Neuronal stem cell (in vitro differentiated cells): Measurements from ENCODE around the gene MICB.

Source experiments
- DNase-seq: peaks from one replicate; pipeline ENCODE4 v3.0.0-alpha.2; 2013; ENCODE audit warnings: low spot score
- H2AFZ ChIP-seq: one replicate; pipeline ENCODE4 v1.6.1; 2013; ENCODE audit warnings: mild to moderate bottlenecking, low read length, inconsistent platforms
- H2AK5ac ChIP-seq: 2 replicates; pipeline ENCODE4 v1.6.1; 2013; ENCODE audit warnings: low read depth, mild to moderate bottlenecking, inconsistent platforms, low read length, moderate library complexity, mixed read lengths
- H2BK120ac ChIP-seq: 2 replicates; pipeline ENCODE4 v1.6.1; 2013; ENCODE audit warnings: low read depth, mild to moderate bottlenecking, inconsistent platforms, low read length, moderate library complexity, mixed read lengths
- H2BK12ac ChIP-seq: one replicate; pipeline ENCODE4 v1.6.1; 2013; ENCODE audit warnings: low read length, inconsistent platforms
- H2BK15ac ChIP-seq: 2 replicates; pipeline ENCODE4 v1.6.1; 2013; ENCODE audit warnings: mild to moderate bottlenecking, low read length, inconsistent platforms, mixed read lengths
- H2BK5ac ChIP-seq: one replicate; pipeline ENCODE4 v1.6.1; 2013; ENCODE audit warnings: inconsistent platforms, mild to moderate bottlenecking, low read length, moderate library complexity
- H3K14ac ChIP-seq: one replicate; pipeline ENCODE4 v1.6.1; 2013; ENCODE audit warnings: low read length, inconsistent platforms
- H3K18ac ChIP-seq: 2 replicates; pipeline ENCODE4 v1.6.1; 2013; ENCODE audit warnings: low read length, inconsistent platforms
- H3K23ac ChIP-seq: 2 replicates; pipeline ENCODE4 v1.6.1; 2013; ENCODE audit warnings: low read depth, mild to moderate bottlenecking, mixed read lengths, low read length, inconsistent platforms; ENCODE audit not compliant: poor library complexity
- H3K27ac ChIP-seq: replicated peaks from 3 replicates; pipeline ENCODE4 v1.5.1; 2013; ENCODE audit warnings: low read length, inconsistent platforms
- H3K27me3 ChIP-seq, 3 experiments: 2 replicates each; pipeline ENCODE4 v1.6.1; 2013; ENCODE audit warnings: low read length in 3 of 3, mild to moderate bottlenecking in 2 of 3, inconsistent platforms in 1 of 3, low read depth in 1 of 3, mixed read lengths in 1 of 3, moderate library complexity in 1 of 3; ENCODE audit not compliant: control insufficient read depth in 3 of 3, insufficient read depth in 3 of 3
- H3K36me3 ChIP-seq, 2 donors: replicated peaks in 1 of 2; 2 replicates each; pipeline ENCODE4 v1.6.1; 2013; ENCODE audit warnings: low read length in 2 of 2; ENCODE audit not compliant: control insufficient read depth in 2 of 2, insufficient read depth in 2 of 2
- H3K4ac ChIP-seq: 2 replicates; pipeline ENCODE4 v1.6.1; 2013; ENCODE audit warnings: inconsistent platforms, mild to moderate bottlenecking, low read length, moderate library complexity
- H3K4me1 ChIP-seq, 2 donors: 1 replicate in 1 of 2; 2 replicates in 1 of 2; pipeline ENCODE4 v1.6.1; 2013; ENCODE audit warnings: low read length in 2 of 2, low read depth in 1 of 2; ENCODE audit not compliant: control insufficient read depth in 2 of 2, insufficient read depth in 1 of 2
- H3K4me2 ChIP-seq: one replicate; pipeline ENCODE4 v1.6.1; 2013; ENCODE audit warnings: mild to moderate bottlenecking, low read length, inconsistent platforms; ENCODE audit not compliant: insufficient read depth, poor library complexity, severe bottlenecking
- H3K4me3 ChIP-seq, 2 donors: 2 replicates each; pipeline ENCODE4 v1.5.1; 2013; ENCODE audit warnings: low read length in 2 of 2, mild to moderate bottlenecking in 2 of 2, inconsistent platforms in 1 of 2, moderate library complexity in 1 of 2
- H3K79me1 ChIP-seq: one replicate; pipeline ENCODE4 v1.6.1; 2013; ENCODE audit warnings: low read depth, mild to moderate bottlenecking, inconsistent platforms, low read length, moderate library complexity
- H3K9ac ChIP-seq: one replicate; pipeline ENCODE4 v1.6.1; 2013; ENCODE audit warnings: mild to moderate bottlenecking, low read depth, low read length, inconsistent platforms; ENCODE audit not compliant: poor library complexity
- H3K9me3 ChIP-seq, 2 donors: replicated peaks in 1 of 2; 2 replicates each; pipeline versions ENCODE3 to v1.6.1; 2013; ENCODE audit warnings: low read length in 2 of 2, mild to moderate bottlenecking in 2 of 2, inconsistent platforms in 1 of 2, low read depth in 1 of 2, mixed read lengths in 1 of 2, moderate library complexity in 1 of 2; ENCODE audit not compliant: control insufficient read depth in 2 of 2, insufficient read depth in 1 of 2
- H4K8ac ChIP-seq: one replicate; pipeline ENCODE4 v1.6.1; 2013; ENCODE audit warnings: low read depth, mild to moderate bottlenecking, inconsistent platforms, low read length, moderate library complexity
- H4K91ac ChIP-seq: one replicate; pipeline ENCODE4 v1.6.1; 2013; ENCODE audit warnings: low read length, low read depth, mild to moderate bottlenecking, inconsistent platforms; ENCODE audit not compliant: poor library complexity
- WGBS, 2 donors: extraction: QIAGEN DNeasy Blood & Tissue Kit; methylation state at CpG; one replicate each; pipeline ENCODE4 v1.1.7; 2013; ENCODE audit warnings: missing lambda C conversion rate in 2 of 2, mixed read lengths in 1 of 2; ENCODE audit not compliant: insufficient read length in 2 of 2, insufficient replicate concordance in 1 of 2; ENCODE audit errors: extremely low coverage in 2 of 2; 5-methylcytosine and 5-hydroxymethylcytosine counted together

Gene MICB

DNA sequence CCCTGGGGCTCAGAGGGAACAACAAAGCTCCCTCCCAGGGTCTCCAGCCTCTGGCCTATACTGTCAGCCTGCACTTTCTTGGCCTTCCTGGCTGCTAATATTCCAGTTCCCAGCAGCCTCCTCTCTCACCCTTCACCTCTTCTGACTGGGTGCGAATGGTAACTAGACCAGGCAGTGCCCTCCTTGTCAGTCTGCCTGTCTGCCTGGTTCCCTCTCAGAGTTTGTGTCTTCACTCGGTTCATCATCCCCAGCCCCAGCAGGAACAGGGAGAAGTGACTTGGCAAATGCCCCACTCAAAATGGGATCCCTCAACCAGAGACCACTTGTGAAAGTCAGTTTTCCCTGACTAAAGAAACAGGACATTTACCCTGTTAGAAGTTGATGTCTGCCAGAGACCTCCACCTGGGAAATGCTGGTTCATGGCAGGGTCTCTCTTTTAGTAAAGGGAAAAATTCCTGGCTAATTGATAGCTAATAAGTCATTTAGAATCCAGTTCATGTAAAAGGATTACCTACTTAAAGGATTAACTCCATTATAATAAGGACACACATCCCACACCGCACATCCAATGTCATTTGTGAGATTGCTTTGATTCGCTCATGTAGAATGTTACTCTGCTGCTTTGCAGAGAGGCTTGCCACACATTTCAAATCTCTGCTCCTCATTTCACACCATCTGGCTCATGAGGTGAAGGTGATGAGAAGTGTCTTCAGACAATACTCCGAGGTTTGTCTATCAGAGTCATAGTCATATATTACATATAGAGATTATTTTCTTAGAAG, 18.6 kb upstream of the MICB start:
- no peaks in the 10 kb centered on the region for H3K36me3 ChIP-seq
- no peak overlapping the region for H2BK12ac ChIP-seq
- no peak overlapping the region for H4K91ac ChIP-seq
- no peak overlapping the region for H3K4ac ChIP-seq
- DNase-seq: no peak
- H4K8ac ChIP-seq: no peak overlapping the region
- H2BK120ac ChIP-seq: no peak overlapping the region
- no peak overlapping the region for H2BK5ac ChIP-seq
- no peak overlapping the region for H3K14ac ChIP-seq
- H2AFZ ChIP-seq: no peak overlapping the region
- no peak overlapping the region for H3K27ac ChIP-seq
- H3K23ac ChIP-seq: no peak overlapping the region
- H3K27me3 ChIP-seq: peaks cover 0 to 51% (median 0%) of the 10 kb centered on the region in 3 experiments
- H3K9me3 ChIP-seq: peaks cover 0 to 1% of the 10 kb centered on the region in 2 donors
- no peak overlapping the region for H3K9ac ChIP-seq
- H2AK5ac ChIP-seq: no peak overlapping the region
- H3K4me2 ChIP-seq: no peak overlapping the region
- H3K4me1 ChIP-seq: peaks cover 0 to 3% of the 10 kb centered on the region in 2 donors
- H2BK15ac ChIP-seq: no peak overlapping the region
- WGBS, 2 donors: no CpG with 5 or more reads among the region's 5 CpGs
- peak overlapping the region; percentile 49 for H3K18ac ChIP-seq
- H3K4me3 ChIP-seq: no peak overlapping the region
- no peaks in the 10 kb centered on the region for H3K79me1 ChIP-seq

DNA sequence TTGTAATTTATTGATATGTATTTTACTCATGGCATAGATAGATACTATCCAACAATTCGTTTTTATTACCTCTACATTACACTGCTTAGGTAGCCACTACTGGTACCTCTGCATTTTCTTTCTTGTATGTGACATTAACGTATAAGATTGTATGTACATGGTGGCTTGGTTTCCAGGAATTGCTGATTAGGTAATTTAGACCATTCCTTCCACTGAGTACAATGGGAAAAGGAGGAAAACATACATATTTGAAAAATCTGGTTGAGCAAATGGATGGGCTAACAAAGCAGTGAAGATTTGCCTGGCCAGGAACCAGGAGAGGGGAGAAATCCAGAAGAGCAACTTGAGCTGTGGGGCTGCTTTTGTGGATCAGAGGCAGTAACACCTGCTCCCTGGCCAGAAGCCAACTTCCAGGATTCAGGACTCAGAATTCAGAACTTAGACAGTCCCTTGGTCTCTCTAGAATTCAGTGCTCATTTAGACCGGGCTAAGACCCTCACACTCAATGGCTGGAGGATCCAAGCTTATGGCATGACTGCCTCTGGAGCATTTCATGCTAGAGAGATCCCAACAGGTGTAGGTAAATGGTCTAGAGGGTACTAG, 17.9 kb upstream of the MICB start:
- Histone ChIP-seq H2BK15ac (no peak overlapping the region), H3K14ac (no peak overlapping the region), H3K36me3 (no peaks in the 10 kb centered on the region), H2BK5ac (no peak overlapping the region), H3K18ac (no peak overlapping the region), H2AFZ (no peak overlapping the region), H2BK120ac (no peak overlapping the region), H3K4ac (no peak overlapping the region), H2AK5ac (no peak overlapping the region), H3K4me3 (no peak overlapping the region), H4K91ac (no peak overlapping the region), H3K9ac (no peak overlapping the region), H2BK12ac (no peak overlapping the region), H3K27me3 (peaks cover 0 to 46% (median 0%) of the 10 kb centered on the region in 3 experiments), H3K4me1 (peaks cover 0 to 3% of the 10 kb centered on the region in 2 donors), H3K27ac (no peak overlapping the region), H3K79me1 (no peaks in the 10 kb centered on the region), H3K9me3 (peaks cover 0 to 1% of the 10 kb centered on the region in 2 donors), H3K23ac (no peak overlapping the region), H3K4me2 (no peak overlapping the region), H4K8ac (no peak overlapping the region)
- no CpG with 5 or more reads among the region's 3 CpGs for WGBS, 2 donors
- DNase-seq: no peak

DNA sequence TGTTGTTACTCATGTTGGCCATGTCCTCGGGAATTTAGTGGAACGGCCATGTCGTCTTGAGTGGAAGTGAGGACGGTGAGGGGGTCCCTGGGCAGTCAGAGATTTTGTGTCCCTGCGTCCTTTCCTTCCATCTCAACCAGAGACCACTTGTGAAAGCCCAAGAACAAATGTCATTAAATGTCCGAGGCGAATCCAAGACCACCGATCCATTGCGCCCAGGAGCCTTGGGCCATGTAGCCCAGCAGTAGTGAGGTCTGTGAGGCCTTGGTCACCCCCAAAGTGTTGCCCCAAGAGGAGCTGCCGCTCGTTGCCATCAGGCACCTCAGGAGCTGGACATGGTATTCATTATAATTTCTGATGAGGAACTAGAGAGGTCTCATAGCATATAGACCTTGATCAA, 17.4 kb upstream of the MICB start:
- Histone ChIP-seq H3K4me2 (no peak overlapping the region), H2AK5ac (no peak overlapping the region), H2BK12ac (no peak overlapping the region), H3K18ac (no peak overlapping the region), H3K36me3 (no peaks in the 10 kb centered on the region), H4K91ac (no peak overlapping the region), H3K4ac (no peak overlapping the region), H4K8ac (no peak overlapping the region), H3K9ac (no peak overlapping the region), H3K23ac (no peak overlapping the region), H3K9me3 (no peaks in the 10 kb centered on the region), H2AFZ (no peak overlapping the region), H2BK120ac (no peak overlapping the region), H3K27ac (no peak overlapping the region), H2BK5ac (no peak overlapping the region), H3K14ac (no peak overlapping the region), H2BK15ac (no peak overlapping the region), H3K27me3 (peaks cover 0 to 42% (median 0%) of the 10 kb centered on the region in 3 experiments), H3K4me1 (peaks cover 0 to 3% of the 10 kb centered on the region in 2 donors), H3K4me3 (no peak overlapping the region), H3K79me1 (no peaks in the 10 kb centered on the region)
- WGBS, 2 donors: no CpG with 5 or more reads among the region's 11 CpGs
- DNase-seq: no peak

DNA sequence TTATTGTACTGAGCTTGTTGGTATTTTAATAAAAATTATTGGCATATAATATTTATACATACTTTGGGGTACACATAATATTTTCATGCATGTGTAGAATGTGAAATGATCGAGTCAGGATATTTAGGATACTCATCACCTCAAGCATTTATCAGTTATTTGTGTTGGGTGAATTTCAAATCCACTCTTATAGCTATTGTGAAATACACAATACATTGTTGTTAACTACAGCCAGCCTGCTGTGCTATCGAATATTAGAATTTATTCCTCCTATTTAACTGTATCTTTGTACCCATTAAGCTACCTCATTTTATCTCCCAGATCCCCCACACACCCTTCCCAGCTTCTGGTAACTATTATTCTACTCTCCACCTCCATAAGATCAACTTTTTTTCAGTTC, 14.6 kb upstream of the MICB start:
- no peak overlapping the region for H3K4me3 ChIP-seq
- peaks cover 0 to 25% (median 0%) of the 10 kb centered on the region in 3 experiments for H3K27me3 ChIP-seq
- no peak overlapping the region for H2BK120ac ChIP-seq
- H3K9me3 ChIP-seq: no peaks in the 10 kb centered on the region
- no peak overlapping the region for H2AFZ ChIP-seq
- H3K4ac ChIP-seq: no peak overlapping the region
- no peaks in the 10 kb centered on the region for H3K79me1 ChIP-seq
- no peaks in the 10 kb centered on the region for H3K36me3 ChIP-seq
- H2AK5ac ChIP-seq: no peak overlapping the region
- H3K18ac ChIP-seq: no peak overlapping the region
- no peak overlapping the region for H3K27ac ChIP-seq
- H4K91ac ChIP-seq: no peak overlapping the region
- no CpG with 5 or more reads among the region's 2 CpGs for WGBS, 2 donors
- H3K23ac ChIP-seq: no peak overlapping the region
- H2BK12ac ChIP-seq: no peak overlapping the region
- H3K9ac ChIP-seq: no peak overlapping the region
- H4K8ac ChIP-seq: no peak overlapping the region
- H3K14ac ChIP-seq: no peak overlapping the region
- DNase-seq: no peak
- H3K4me2 ChIP-seq: no peak overlapping the region
- peaks cover 0 to 3% of the 10 kb centered on the region in 2 donors for H3K4me1 ChIP-seq
- no peak overlapping the region for H2BK5ac ChIP-seq
- H2BK15ac ChIP-seq: no peak overlapping the region
